Measurements from ENCODE around the gene TSC1. TPM values are rescaled to one million over a fixed set of nuclear protein-coding genes. Genes with fewer than 3 reads are reported as not detected.

TSC1 gene
- total RNA-seq, 1 donor from 2014 or later: 64.9 TPM

GRCh38 chr9:132961002-132961401 is 16.6 kb upstream of the TSC1 start:
- Histone ChIP-seq H3F3A (ENCODE audit: low read depth) (no peaks in the 10 kb centered on the region), H3K4me2 (no peak overlapping the region), H4K20me1 (ENCODE audit: low read depth) (no peaks in the 10 kb centered on the region), H3K4me3 (no peak overlapping the region), H3K9me3 (ENCODE audit: low read depth) (no peaks in the 10 kb centered on the region), H3K27me3 (no peaks in the 10 kb centered on the region), H3K36me3 (no peaks in the 10 kb centered on the region), H3K4me1 (no peaks in the 10 kb centered on the region), H3K9ac (no peak overlapping the region), H2AFZ (replicated peaks) (no peak overlapping the region), H3K27ac (no peak overlapping the region), H3K79me2 (ENCODE audit: low read depth) (no peaks in the 10 kb centered on the region)
- H3K4me3 Mint-ChIP-seq: no peak overlapping the region
- peaks cover 2% of the 10 kb centered on the region for H3K9me3 Mint-ChIP-seq
- no peaks in the 10 kb centered on the region for H3K4me1 Mint-ChIP-seq
- no peaks in the 10 kb centered on the region for H3K36me3 Mint-ChIP-seq
- no peak overlapping the region for H3K27ac Mint-ChIP-seq
- H3K27me3 Mint-ChIP-seq (ENCODE audit: insufficient read depth, low read depth): peaks cover 7% of the 10 kb centered on the region
- DNase-seq (ENCODE audit: low spot score): no peak
- TF ChIP-seq EZH2phosphoT487 (IDR thresholded peaks at IDR 0.05) (no peak), EZH2 (IDR thresholded peaks at IDR 0.05) (no peak)

DNA sequence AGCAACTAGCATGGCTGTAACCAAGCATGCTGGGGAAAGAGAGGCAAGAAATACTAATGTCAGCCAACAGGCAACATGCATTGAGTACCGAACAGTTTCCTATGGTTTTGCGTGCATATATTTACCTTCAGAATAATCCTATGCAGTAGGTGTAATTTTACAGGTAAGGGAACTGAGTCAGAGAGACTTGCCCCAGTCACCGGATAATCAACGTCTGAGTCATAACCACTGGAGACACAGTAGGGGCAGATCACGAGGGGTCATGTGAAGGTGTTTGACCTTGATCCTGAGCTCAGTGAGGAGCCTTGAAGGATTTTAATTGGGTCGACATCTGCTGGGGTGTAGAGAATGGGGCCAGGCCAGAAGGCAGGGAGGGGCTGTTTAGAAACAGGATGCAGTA is 13.4 kb upstream of the TSC1 start:
- Histone ChIP-seq H3K9ac (no peak overlapping the region), H3K9me3 (ENCODE audit: low read depth) (no peaks in the 10 kb centered on the region), H3K36me3 (no peaks in the 10 kb centered on the region), H3K4me2 (no peak overlapping the region), H3K4me1 (no peaks in the 10 kb centered on the region), H3K4me3 (no peak overlapping the region), H3K27me3 (no peaks in the 10 kb centered on the region), H3K27ac (no peak overlapping the region), H3K79me2 (ENCODE audit: low read depth) (no peaks in the 10 kb centered on the region), H3F3A (ENCODE audit: low read depth) (no peaks in the 10 kb centered on the region), H4K20me1 (ENCODE audit: low read depth) (no peaks in the 10 kb centered on the region), H2AFZ (replicated peaks) (no peak overlapping the region)
- Mint-ChIP-seq H3K27ac (no peak overlapping the region), H3K9me3 (peaks cover 8% of the 10 kb centered on the region), H3K4me3 (no peak overlapping the region), H3K36me3 (no peaks in the 10 kb centered on the region), H3K27me3 (ENCODE audit: insufficient read depth, low read depth) (peaks cover 6% of the 10 kb centered on the region), H3K4me1 (no peaks in the 10 kb centered on the region)
- no peak for DNase-seq (ENCODE audit: low spot score)
- TF ChIP-seq EZH2phosphoT487 (IDR thresholded peaks at IDR 0.05): no peak
- TF ChIP-seq EZH2 (IDR thresholded peaks at IDR 0.05): no peak
- TF ChIP-seq, protein P1, sequence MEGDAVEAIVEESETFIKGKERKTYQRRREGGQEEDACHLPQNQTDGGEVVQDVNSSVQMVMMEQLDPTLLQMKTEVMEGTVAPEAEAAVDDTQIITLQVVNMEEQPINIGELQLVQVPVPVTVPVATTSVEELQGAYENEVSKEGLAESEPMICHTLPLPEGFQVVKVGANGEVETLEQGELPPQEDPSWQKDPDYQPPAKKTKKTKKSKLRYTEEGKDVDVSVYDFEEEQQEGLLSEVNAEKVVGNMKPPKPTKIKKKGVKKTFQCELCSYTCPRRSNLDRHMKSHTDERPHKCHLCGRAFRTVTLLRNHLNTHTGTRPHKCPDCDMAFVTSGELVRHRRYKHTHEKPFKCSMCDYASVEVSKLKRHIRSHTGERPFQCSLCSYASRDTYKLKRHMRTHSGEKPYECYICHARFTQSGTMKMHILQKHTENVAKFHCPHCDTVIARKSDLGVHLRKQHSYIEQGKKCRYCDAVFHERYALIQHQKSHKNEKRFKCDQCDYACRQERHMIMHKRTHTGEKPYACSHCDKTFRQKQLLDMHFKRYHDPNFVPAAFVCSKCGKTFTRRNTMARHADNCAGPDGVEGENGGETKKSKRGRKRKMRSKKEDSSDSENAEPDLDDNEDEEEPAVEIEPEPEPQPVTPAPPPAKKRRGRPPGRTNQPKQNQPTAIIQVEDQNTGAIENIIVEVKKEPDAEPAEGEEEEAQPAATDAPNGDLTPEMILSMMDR (IDR thresholded peaks at IDR 0.05): no peak

- no peaks in the 10 kb centered on the region for H4K20me1 ChIP-seq (ENCODE audit: low read depth)
- no peak overlapping the region for H3K9ac ChIP-seq
- no peak overlapping the region for H3K4me3 Mint-ChIP-seq
- no peaks in the 10 kb centered on the region for H3K36me3 ChIP-seq
- H3K9me3 Mint-ChIP-seq: peaks cover 8% of the 10 kb centered on the region
- H3K9me3 ChIP-seq (ENCODE audit: low read depth): no peaks in the 10 kb centered on the region
- H3K4me3 ChIP-seq: no peak overlapping the region
- H3K36me3 Mint-ChIP-seq: no peaks in the 10 kb centered on the region
- H3K27me3 ChIP-seq: no peaks in the 10 kb centered on the region
- no peak overlapping the region for H3K27ac ChIP-seq
- H2AFZ ChIP-seq (replicated peaks): no peak overlapping the region
- TF ChIP-seq, protein P1 (IDR thresholded peaks at IDR 0.05): no peak
- TF ChIP-seq EZH2 (IDR thresholded peaks at IDR 0.05) (no peak), EZH2phosphoT487 (IDR thresholded peaks at IDR 0.05) (no peak)
- no peaks in the 10 kb centered on the region for H3K79me2 ChIP-seq (ENCODE audit: low read depth)
- H3K27ac Mint-ChIP-seq: no peak overlapping the region
- no peak overlapping the region for H3K4me2 ChIP-seq
- peaks cover 6% of the 10 kb centered on the region for H3K27me3 Mint-ChIP-seq (ENCODE audit: insufficient read depth, low read depth)
- no peaks in the 10 kb centered on the region for H3F3A ChIP-seq (ENCODE audit: low read depth)
- H3K4me1 ChIP-seq: no peaks in the 10 kb centered on the region
- DNase-seq (ENCODE audit: low spot score): no peak
- no peaks in the 10 kb centered on the region for H3K4me1 Mint-ChIP-seq
Observed at GRCh38 chr9:132955768-132956167, 11.4 kb upstream of the TSC1 start.

DNA sequence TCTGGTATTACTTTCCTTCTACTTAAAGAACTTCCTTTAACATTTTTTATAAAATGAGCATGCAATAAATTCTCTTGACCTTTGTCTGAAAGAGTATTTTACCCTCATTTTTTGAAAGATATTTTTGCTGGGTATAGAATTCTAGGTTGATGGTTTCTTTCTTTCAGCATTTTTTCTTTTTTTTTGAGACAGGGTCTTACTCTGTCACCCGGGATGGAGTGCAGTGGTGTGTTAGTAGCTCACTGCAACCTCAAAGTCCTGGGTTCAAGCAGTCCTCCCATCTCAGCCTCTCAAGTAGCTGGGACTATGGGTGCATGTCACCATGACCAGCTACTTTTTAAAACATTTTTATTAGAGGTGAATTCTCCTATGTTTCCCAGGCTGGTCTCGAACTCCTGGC is 10.7 kb upstream of the TSC1 start:
- H3K27ac ChIP-seq: no peak overlapping the region
- no peak overlapping the region for H3K27ac Mint-ChIP-seq
- no peaks in the 10 kb centered on the region for H3K36me3 Mint-ChIP-seq
- H3K9me3 Mint-ChIP-seq: peaks cover 8% of the 10 kb centered on the region
- H3K27me3 Mint-ChIP-seq (ENCODE audit: insufficient read depth, low read depth): peaks cover 6% of the 10 kb centered on the region
- no peak overlapping the region for H3K4me2 ChIP-seq
- no peak for TF ChIP-seq EZH2 (IDR thresholded peaks at IDR 0.05)
- no peak for TF ChIP-seq EZH2phosphoT487 (IDR thresholded peaks at IDR 0.05)
- TF ChIP-seq, protein P1 (IDR thresholded peaks at IDR 0.05): no peak
- no peak overlapping the region for H2AFZ ChIP-seq (replicated peaks)
- H3K4me3 ChIP-seq: no peak overlapping the region
- H3K4me1 Mint-ChIP-seq: no peaks in the 10 kb centered on the region
- no peak for DNase-seq (ENCODE audit: low spot score)
- no peaks in the 10 kb centered on the region for H3K4me1 ChIP-seq
- H3K36me3 ChIP-seq: no peaks in the 10 kb centered on the region
- no peaks in the 10 kb centered on the region for H3K9me3 ChIP-seq (ENCODE audit: low read depth)
- H3K27me3 ChIP-seq: no peaks in the 10 kb centered on the region
- no peak overlapping the region for H3K4me3 Mint-ChIP-seq
- no peaks in the 10 kb centered on the region for H3K79me2 ChIP-seq (ENCODE audit: low read depth)
- no peaks in the 10 kb centered on the region for H4K20me1 ChIP-seq (ENCODE audit: low read depth)
- no peaks in the 10 kb centered on the region for H3F3A ChIP-seq (ENCODE audit: low read depth)
- no peak overlapping the region for H3K9ac ChIP-seq

Measured in neural progenitor cell (in vitro differentiated cells).